Measurements from ENCODE around the gene PLCB4.

The PLCB4 gene

GRCh38 chr20:9487231-9487630 is 418.3 kb downstream of the PLCB4 start:
- no peak overlapping the region for H3K4me3 ChIP-seq (ENCODE audit: low read depth, low read length)
- TF ChIP-seq, protein P1, sequence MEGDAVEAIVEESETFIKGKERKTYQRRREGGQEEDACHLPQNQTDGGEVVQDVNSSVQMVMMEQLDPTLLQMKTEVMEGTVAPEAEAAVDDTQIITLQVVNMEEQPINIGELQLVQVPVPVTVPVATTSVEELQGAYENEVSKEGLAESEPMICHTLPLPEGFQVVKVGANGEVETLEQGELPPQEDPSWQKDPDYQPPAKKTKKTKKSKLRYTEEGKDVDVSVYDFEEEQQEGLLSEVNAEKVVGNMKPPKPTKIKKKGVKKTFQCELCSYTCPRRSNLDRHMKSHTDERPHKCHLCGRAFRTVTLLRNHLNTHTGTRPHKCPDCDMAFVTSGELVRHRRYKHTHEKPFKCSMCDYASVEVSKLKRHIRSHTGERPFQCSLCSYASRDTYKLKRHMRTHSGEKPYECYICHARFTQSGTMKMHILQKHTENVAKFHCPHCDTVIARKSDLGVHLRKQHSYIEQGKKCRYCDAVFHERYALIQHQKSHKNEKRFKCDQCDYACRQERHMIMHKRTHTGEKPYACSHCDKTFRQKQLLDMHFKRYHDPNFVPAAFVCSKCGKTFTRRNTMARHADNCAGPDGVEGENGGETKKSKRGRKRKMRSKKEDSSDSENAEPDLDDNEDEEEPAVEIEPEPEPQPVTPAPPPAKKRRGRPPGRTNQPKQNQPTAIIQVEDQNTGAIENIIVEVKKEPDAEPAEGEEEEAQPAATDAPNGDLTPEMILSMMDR (IDR thresholded peaks at IDR 0.05; ENCODE audit: low read depth, low read length, missing control alignments) = no peak
- in situ Hi-C loops (cut with HindIII; ENCODE audit: low sequenced_read_pairs) = no loop called here
- DNase-seq (ENCODE audit: low read depth) = no peak

DNA sequence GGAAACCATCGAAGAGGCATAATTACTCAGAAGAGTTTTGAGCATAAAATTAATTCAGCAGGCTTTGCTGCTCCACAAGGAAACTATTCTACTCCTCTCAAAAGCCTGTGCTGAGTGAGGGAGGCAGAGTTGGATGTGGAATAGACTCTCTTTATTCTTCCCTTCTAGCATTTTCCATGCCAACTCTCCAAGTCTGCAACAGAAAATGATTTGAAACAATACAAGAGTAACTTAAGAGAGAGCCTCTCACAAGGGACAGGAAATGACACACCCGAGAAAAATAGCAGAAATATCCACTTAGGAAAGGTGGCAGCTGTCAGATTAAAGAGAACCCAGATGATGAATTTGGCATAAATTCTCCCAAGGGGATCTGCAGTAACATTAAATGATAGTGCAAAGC is 419.2 kb downstream of the PLCB4 start:
- TF ChIP-seq, protein P1 (IDR thresholded peaks at IDR 0.05; ENCODE audit: low read depth, low read length, missing control alignments) = no peak
- H3K4me3 ChIP-seq (ENCODE audit: low read depth, low read length) = no peak overlapping the region
- DNase-seq (ENCODE audit: low read depth) = no peak
- in situ Hi-C loops (cut with HindIII; ENCODE audit: low sequenced_read_pairs) = no loop called here

- in situ Hi-C loops (cut with HindIII; ENCODE audit: low sequenced_read_pairs) = no loop called here
- no peak for DNase-seq (ENCODE audit: low read depth)
- TF ChIP-seq, protein P1 (IDR thresholded peaks at IDR 0.05; ENCODE audit: low read depth, low read length, missing control alignments) = no peak
- H3K4me3 ChIP-seq (ENCODE audit: low read depth, low read length) = no peak overlapping the region
Observed at GRCh38 chr20:9490161-9490560, 421.3 kb downstream of the PLCB4 start.

GRCh38 chr20:9490631-9491030 is 421.7 kb downstream of the PLCB4 start:
- in situ Hi-C loops (cut with HindIII; ENCODE audit: low sequenced_read_pairs) = no loop called here
- TF ChIP-seq, protein P1 (IDR thresholded peaks at IDR 0.05; ENCODE audit: low read depth, low read length, missing control alignments) = no peak
- DNase-seq (ENCODE audit: low read depth) = no peak
- no peak overlapping the region for H3K4me3 ChIP-seq (ENCODE audit: low read depth, low read length)

DNA sequence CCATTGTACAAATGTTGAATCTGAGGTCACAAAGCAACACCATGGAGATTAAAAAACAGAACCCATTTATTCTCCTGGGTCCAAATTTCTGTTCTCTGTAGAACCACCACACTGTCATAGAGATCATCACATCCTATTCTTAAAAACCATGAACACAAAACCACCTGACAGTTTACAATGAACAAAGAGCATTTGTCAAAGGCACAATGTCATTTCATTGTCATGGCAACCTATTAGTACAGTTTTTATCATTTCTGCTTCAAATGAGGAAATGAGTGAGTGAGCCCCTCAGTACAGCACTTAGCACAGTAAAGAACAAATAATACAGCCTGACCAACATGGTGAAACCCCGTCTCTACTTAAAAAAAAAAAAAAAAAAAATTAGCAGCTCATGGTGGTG is 422.4 kb downstream of the PLCB4 start:
- in situ Hi-C loops (cut with HindIII; ENCODE audit: low sequenced_read_pairs) = no loop called here
- no peak for DNase-seq (ENCODE audit: low read depth)
- TF ChIP-seq, protein P1 (IDR thresholded peaks at IDR 0.05; ENCODE audit: low read depth, low read length, missing control alignments) = no peak
- no peak overlapping the region for H3K4me3 ChIP-seq (ENCODE audit: low read depth, low read length)

GRCh38 chr20:9492067-9492466 is 423.2 kb downstream of the PLCB4 start:
- DNase-seq (ENCODE audit: low read depth) = no peak
- in situ Hi-C loops (cut with HindIII; ENCODE audit: low sequenced_read_pairs) = no loop called here
- H3K4me3 ChIP-seq (ENCODE audit: low read depth, low read length) = no peak overlapping the region
- TF ChIP-seq, protein P1 (IDR thresholded peaks at IDR 0.05; ENCODE audit: low read depth, low read length, missing control alignments) = no peak

DNA sequence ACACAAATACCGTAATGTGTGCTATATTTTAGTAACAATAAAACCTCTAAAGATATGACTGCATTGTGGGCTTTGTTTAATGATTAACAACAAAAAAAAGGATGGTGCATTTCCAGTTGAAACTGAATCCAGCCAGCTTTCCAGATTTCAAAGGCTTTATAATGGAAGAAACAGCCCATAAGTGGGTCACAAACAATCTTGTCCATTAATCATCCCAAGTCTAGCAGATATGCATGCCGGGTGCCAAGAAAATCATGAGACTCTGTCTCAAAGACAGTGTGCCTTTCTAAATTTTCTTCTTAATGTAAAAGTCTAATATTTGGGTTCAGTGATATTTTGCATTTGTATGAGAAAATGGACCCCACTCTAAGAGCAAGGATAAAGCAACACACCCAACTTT is 424.9 kb downstream of the PLCB4 start:
- in situ Hi-C loops (cut with HindIII; ENCODE audit: low sequenced_read_pairs) = no loop called here
- DNase-seq (ENCODE audit: low read depth) = no peak
- H3K4me3 ChIP-seq (ENCODE audit: low read depth, low read length) = no peak overlapping the region
- TF ChIP-seq, protein P1 (IDR thresholded peaks at IDR 0.05; ENCODE audit: low read depth, low read length, missing control alignments) = no peak

Data from astrocyte of the cerebellum (primary cell).